Stimulated activated naive B cell treated with anti-CD40 and anti-IgM and Interleukin-4, amounts not matched to agents 10 μg/mL and 1 μg/mL and 100 μg/mL, for 72 hours (primary cell): ENCODE measurements around the gene BMP7.

Experiments used
- ATAC-seq, 2 donors: fragments of 150-1000 bp; cut with Tn5 transposase; replicated peaks; 2 replicates each; pipeline ENCODE4 v1.10.0; 2021; ENCODE audit warnings: moderate library complexity in 1 of 2
- DNase-seq: peaks from one replicate; pipeline ENCODE4 v3.0.0; 2021
- H3K27ac Mint-ChIP-seq: one replicate; pipeline ENCODE4 v1.8.0; 2022; ENCODE audit warnings: mild to moderate bottlenecking, mixed read lengths
- H3K27me3 Mint-ChIP-seq, 2 donors: one replicate each; pipeline ENCODE4 v1.8.0; 2022; ENCODE audit warnings: mixed read lengths in 2 of 2
- H3K36me3 Mint-ChIP-seq, 2 donors: one replicate each; pipeline ENCODE4 v1.8.0; 2022; ENCODE audit warnings: mixed read lengths in 2 of 2, mild to moderate bottlenecking in 1 of 2
- H3K4me1 Mint-ChIP-seq, 2 donors: one replicate each; pipeline ENCODE4 v1.8.0; 2022; ENCODE audit warnings: mixed read lengths in 2 of 2, mild to moderate bottlenecking in 1 of 2
- H3K4me3 Mint-ChIP-seq, 2 donors: one replicate each; pipeline ENCODE4 v1.8.0; 2022; ENCODE audit warnings: mild to moderate bottlenecking in 2 of 2, mixed read lengths in 2 of 2, moderate library complexity in 1 of 2
- H3K9me3 Mint-ChIP-seq, 2 donors: one replicate each; pipeline ENCODE4 v1.8.0; 2022; ENCODE audit warnings: mixed read lengths in 2 of 2, mild to moderate bottlenecking in 1 of 2

The BMP7 gene

DNA sequence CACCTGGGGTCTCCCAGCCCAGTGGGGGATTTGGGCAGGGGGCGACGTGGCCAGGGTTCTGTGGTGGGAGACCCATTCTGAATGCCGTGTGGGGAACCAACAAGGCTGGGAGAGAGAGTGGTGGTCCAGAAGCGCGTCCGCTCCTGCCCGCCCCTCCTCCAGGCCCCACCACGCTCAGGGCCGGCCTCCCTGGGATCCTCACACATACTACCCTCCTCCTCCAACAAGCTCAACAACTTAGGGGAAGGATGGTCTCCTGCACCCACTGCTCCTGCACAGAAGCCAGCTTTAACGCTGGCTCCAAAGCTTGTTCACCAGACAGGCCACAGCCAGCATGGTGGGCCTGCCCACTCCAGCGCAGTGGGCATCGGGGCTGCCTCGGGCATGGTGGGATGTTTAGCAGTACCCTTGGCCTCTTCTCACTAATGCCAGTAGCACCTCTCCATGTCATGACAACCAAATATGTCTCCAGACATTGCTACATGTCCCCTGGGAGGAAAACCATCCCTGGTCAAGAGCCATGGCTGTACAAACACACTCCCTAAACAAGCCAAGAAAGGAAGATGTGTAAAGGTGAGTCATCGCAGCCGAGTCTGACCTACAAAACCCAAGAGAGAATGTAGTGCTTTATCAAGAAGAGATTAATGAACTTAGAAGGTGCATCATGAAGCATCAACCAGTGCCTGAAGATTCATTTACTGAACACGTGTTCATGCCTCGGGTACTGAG lies 75.7 kb downstream of the BMP7 start:
- Mint-ChIP-seq H3K9me3 (peaks cover 0 to 1% of the 10 kb centered on the region in 2 donors), H3K36me3 (no peaks in the 10 kb centered on the region), H3K4me1 (no peaks in the 10 kb centered on the region), H3K27ac (no peak overlapping the region), H3K4me3 (no peak overlapping the region), H3K27me3 (peaks cover 7 to 8% of the 10 kb centered on the region in 2 donors)
- ATAC-seq: no peak
- no peak for DNase-seq

DNA sequence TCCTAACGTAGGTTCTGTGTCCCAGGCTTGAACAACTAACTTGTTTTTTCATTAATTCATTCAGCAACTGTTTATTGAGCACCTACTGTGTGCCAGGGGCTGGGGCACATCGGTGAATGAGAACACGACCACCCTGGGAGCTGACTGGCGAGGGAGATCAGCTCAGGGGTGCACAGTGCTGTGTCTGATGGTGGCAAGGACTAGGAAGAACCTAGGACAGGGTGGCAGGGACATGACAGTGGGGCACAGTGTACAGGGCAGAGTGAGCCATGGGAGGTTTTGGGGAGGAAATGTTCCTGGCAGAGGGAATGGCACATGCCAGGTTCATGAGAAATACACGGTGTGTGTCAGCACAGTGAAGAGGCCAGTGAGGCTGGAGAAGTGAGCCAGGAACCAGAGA lies 76.7 kb downstream of the BMP7 start:
- H3K27ac Mint-ChIP-seq: no peak overlapping the region
- no peaks in the 10 kb centered on the region for H3K36me3 Mint-ChIP-seq
- H3K4me1 Mint-ChIP-seq: no peaks in the 10 kb centered on the region
- peaks cover 0 to 1% of the 10 kb centered on the region in 2 donors for H3K9me3 Mint-ChIP-seq
- ATAC-seq (no peak), DNase-seq (no peak)
- peaks cover 4 to 12% of the 10 kb centered on the region in 2 donors for H3K27me3 Mint-ChIP-seq
- no peak overlapping the region for H3K4me3 Mint-ChIP-seq

DNA sequence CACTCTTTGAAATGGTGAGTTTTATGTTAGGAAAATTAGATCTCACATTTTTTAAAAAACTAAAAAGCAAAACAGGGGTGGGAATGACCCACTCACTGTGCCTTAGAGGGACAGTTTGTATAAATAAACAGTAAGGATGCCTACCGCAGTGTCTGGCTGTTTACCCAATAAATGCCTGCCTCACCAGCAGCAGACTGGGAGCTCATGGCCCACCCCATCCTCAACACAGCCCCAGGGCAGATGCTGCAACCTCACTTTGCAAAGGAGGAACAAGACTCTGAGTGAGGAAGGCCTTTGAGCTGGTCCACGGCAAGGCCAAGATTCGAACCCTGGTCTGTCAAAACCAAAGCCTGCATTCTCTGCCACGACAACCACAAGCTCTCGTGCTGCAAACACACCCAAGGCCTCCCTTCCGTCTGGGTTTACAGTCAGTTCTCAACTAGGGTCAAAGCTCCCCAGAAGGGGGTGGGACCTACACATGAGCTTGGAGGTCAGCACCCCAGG lies 77.8 kb downstream of the BMP7 start:
- Mint-ChIP-seq H3K27me3 (peaks cover 0 to 17% of the 10 kb centered on the region in 2 donors), H3K4me3 (no peak overlapping the region), H3K9me3 (peaks cover 0 to 1% of the 10 kb centered on the region in 2 donors), H3K4me1 (no peaks in the 10 kb centered on the region), H3K27ac (no peak overlapping the region), H3K36me3 (no peaks in the 10 kb centered on the region)
- DNase-seq (no peak), ATAC-seq (no peak)

- peaks cover 0 to 1% of the 10 kb centered on the region in 2 donors for H3K9me3 Mint-ChIP-seq
- H3K36me3 Mint-ChIP-seq: no peaks in the 10 kb centered on the region
- no peak overlapping the region for H3K4me3 Mint-ChIP-seq
- H3K27me3 Mint-ChIP-seq: peaks cover 0 to 21% of the 10 kb centered on the region in 2 donors
- DNase-seq (no peak), ATAC-seq (no peak)
- H3K27ac Mint-ChIP-seq: no peak overlapping the region
- H3K4me1 Mint-ChIP-seq: no peaks in the 10 kb centered on the region
Measured at GRCh38 chr20:57188056-57188455, 78.4 kb downstream of the BMP7 start.

DNA sequence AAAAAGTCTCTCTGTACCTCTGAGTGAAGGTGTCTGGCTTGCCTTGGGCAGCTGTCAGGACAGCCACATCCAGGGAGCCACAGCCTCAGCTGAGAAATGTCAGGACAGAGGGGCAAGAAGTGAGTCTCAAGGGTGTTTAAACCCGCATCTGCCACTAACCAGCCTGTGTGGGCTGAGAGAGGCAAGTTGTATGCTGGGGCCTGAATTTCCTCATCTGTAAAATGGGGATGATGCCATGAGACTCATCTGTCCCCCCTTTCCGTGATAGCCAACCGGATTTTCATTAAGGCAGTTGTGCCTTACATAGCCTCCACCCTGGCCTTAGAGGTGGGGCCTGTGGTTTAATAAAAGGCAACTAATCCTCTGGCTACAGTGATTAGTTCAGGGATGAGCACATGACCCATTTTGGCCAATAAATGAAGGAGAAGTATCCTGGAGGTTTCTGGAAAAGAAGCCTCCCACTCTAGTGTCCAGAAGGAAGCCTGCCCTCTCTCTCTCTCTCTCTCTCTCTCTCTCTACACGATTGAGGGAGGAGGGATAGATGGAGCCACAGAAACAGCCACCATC lies 79.3 kb downstream of the BMP7 start:
- H3K27ac Mint-ChIP-seq: no peak overlapping the region
- ATAC-seq: no peak

DNA sequence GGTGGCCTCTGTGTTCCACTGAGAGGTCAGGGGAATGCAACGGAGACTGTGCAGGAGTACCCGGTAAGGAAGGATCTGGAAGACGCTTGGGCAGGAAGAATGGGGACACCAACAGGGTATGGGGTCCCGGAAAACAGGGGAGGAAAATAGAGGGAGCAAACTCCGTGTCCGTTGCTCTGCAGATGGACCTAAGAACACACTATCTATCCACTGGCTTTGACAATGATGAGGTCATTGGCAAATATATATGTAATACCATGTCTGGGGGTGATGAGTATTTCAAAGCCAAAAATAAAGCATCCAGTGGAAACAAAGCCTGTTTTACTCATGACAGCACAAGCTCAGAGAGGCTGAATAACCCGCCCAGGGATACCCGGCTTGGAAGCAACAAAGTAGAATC lies 80.2 kb downstream of the BMP7 start:
- H3K9me3 Mint-ChIP-seq: peaks cover 0 to 1% of the 10 kb centered on the region in 2 donors
- H3K36me3 Mint-ChIP-seq: no peaks in the 10 kb centered on the region
- H3K4me3 Mint-ChIP-seq: no peak overlapping the region
- peaks cover 5 to 31% of the 10 kb centered on the region in 2 donors for H3K27me3 Mint-ChIP-seq
- H3K27ac Mint-ChIP-seq: no peak overlapping the region
- H3K4me1 Mint-ChIP-seq: no peaks in the 10 kb centered on the region
- DNase-seq: no peak
- no peak for ATAC-seq

More for the DNA sequence above, 79.3 kb downstream of the BMP7 start:
- no peaks in the 10 kb centered on the region for H3K4me1 Mint-ChIP-seq
- DNase-seq: no peak
- H3K36me3 Mint-ChIP-seq: no peaks in the 10 kb centered on the region
- H3K4me3 Mint-ChIP-seq: no peak overlapping the region
- peaks cover 0 to 1% of the 10 kb centered on the region in 2 donors for H3K9me3 Mint-ChIP-seq
- peaks cover 0 to 21% of the 10 kb centered on the region in 2 donors for H3K27me3 Mint-ChIP-seq

GRCh38 chr20:57185188-57185743 lies 81.2 kb downstream of the BMP7 start:
- ATAC-seq: no peak

DNA sequence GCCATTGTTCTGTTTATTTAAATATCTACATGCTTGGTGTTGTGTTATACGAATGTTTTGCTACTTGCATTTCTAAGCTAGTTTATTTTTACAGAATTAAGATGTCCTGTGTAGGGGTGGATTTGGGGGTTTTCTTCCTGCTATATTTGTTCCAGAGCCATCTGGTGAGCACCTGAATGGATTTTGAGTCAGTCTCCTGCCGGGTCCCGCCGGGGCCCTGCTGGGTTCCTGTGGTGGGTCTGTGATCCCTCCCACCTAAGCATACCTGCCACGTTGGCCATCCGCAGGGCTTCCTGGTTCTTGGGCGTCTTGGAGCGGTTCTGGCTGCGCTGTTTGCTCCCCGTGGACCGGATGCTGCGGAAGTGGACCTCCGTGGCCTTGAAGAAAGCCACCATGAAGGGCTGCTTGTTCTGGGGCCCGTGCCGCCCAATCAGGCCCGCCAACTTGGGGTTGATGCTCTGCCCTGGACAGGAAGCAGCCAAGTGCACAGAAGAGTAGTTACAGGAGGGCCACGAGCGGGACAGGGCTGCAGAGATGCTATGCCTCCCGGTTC lies 82.9 kb downstream of the BMP7 start:
- H3K4me3 Mint-ChIP-seq: no peak overlapping the region
- H3K4me1 Mint-ChIP-seq: peaks cover 0 to 4% of the 10 kb centered on the region in 2 donors
- no peak overlapping the region for H3K27ac Mint-ChIP-seq
- H3K27me3 Mint-ChIP-seq: peaks cover 17 to 24% of the 10 kb centered on the region in 2 donors
- no peaks in the 10 kb centered on the region for H3K36me3 Mint-ChIP-seq
- ATAC-seq: no peak
- no peaks in the 10 kb centered on the region for H3K9me3 Mint-ChIP-seq
- DNase-seq: no peak

More at GRCh38 chr20:57185188-57185743, 81.2 kb downstream of the BMP7 start:
- peaks cover 7 to 31% of the 10 kb centered on the region in 2 donors for H3K27me3 Mint-ChIP-seq
- H3K9me3 Mint-ChIP-seq: no peaks in the 10 kb centered on the region
- H3K4me1 Mint-ChIP-seq: peaks cover 0 to under 1% of the 10 kb centered on the region in 2 donors
- DNase-seq: no peak
- no peak overlapping the region for H3K27ac Mint-ChIP-seq
- no peak overlapping the region for H3K4me3 Mint-ChIP-seq
- no peaks in the 10 kb centered on the region for H3K36me3 Mint-ChIP-seq

DNA sequence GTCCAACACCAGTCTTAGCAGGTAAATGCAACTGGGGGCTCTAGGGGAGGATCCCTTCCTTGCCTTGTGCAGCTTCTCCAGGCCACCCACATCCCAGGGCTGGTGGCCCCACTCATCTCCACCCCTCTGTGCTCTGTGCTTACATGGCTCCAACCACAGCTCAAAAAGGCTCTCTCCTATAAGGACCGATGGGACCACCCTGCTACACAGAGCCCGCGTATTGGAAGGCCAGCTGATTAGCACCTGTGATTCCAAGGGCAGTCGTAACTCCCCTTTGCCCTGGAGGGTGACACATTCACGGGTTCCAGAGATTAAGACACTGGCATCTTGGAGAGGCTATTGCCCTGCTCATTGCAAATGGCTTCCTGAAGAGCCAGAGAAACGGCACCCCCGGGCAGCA lies 84.8 kb downstream of the BMP7 start:
- ATAC-seq (no peak), DNase-seq (no peak)
- H3K27ac Mint-ChIP-seq: no peak overlapping the region
- H3K4me1 Mint-ChIP-seq: peaks cover 0 to 4% of the 10 kb centered on the region in 2 donors
- H3K36me3 Mint-ChIP-seq: no peaks in the 10 kb centered on the region
- peaks cover 0 to 2% of the 10 kb centered on the region in 2 donors for H3K9me3 Mint-ChIP-seq
- peaks cover 28 to 37% of the 10 kb centered on the region in 2 donors for H3K27me3 Mint-ChIP-seq
- no peak overlapping the region for H3K4me3 Mint-ChIP-seq

DNA sequence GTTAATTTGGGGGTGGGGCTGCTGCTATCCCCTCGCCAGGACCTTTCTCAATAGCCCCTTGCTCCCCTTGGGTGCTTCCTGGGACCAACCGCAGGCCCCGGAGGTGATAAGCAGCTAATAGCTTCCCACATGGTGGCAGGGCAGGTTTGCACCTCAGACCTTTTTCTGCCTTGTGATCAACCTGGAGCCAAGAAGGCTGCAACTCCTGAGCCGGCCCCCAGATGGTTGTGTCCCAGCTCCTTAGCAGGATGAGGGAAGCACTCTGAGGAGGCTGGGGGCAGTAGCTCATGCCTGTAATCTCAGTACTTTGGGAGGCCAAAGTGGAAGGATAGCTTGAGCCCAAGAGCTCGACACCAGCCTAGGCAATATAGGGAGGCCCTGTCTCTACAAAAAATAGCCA lies 85.5 kb downstream of the BMP7 start:
- Mint-ChIP-seq H3K27ac (no peak overlapping the region), H3K4me1 (peaks cover 0 to 4% of the 10 kb centered on the region in 2 donors), H3K4me3 (no peak overlapping the region), H3K36me3 (no peaks in the 10 kb centered on the region), H3K9me3 (peaks cover 0 to 2% of the 10 kb centered on the region in 2 donors), H3K27me3 (peaks cover 30 to 37% of the 10 kb centered on the region in 2 donors)
- ATAC-seq (no peak), DNase-seq (no peak)

DNA sequence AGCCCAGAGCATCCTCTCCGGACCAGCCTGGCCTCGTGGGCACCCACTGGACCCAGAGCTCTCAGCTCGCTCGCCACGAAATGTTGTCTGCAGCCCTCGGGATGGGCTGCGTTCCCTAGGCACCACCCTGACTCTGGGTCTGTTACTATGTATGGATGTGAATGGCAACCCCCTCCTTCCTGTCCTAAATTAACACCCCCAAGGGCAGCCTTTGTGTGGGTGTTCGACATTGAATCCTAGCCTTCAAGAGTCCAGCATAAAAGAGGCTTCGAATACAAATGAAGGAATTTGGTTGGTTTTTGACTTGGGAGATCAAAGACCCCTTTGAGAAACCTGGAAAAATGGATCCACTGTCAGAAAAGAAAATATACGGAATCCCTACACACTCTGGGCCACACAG lies 86.1 kb downstream of the BMP7 start:
- Mint-ChIP-seq H3K9me3 (peaks cover 0 to 2% of the 10 kb centered on the region in 2 donors), H3K27ac (no peak overlapping the region), H3K4me1 (peaks cover 0 to 8% of the 10 kb centered on the region in 2 donors), H3K4me3 (no peak overlapping the region), H3K36me3 (no peaks in the 10 kb centered on the region), H3K27me3 (peaks cover 30 to 36% of the 10 kb centered on the region in 2 donors)
- DNase-seq: no peak
- no peak for ATAC-seq

DNA sequence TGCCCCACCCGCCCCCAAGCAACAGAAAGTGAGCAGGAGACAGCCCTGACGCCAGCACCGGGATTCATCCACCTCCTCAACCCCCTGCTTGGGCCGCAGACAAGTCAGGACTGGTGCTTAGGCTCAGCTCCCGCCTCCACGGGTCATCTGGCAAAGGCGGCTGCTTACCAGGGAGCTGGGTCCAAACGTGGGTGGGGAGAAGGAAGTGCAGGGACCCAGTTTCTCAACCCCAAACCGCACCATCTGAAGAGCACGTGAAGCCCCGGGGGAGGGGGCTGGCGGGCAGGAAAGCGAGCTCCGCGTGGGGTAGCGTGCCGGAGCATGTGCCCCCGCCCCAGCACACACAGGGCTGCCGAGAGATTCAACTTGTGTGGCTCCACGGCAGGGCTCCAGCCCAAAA lies 87.2 kb downstream of the BMP7 start:
- peaks cover 0 to 8% of the 10 kb centered on the region in 2 donors for H3K4me1 Mint-ChIP-seq
- DNase-seq: no peak
- H3K4me3 Mint-ChIP-seq: no peak overlapping the region
- peaks cover 32 to 36% of the 10 kb centered on the region in 2 donors for H3K27me3 Mint-ChIP-seq
- no peak for ATAC-seq
- no peak overlapping the region for H3K27ac Mint-ChIP-seq
- H3K9me3 Mint-ChIP-seq: peaks cover 0 to 2% of the 10 kb centered on the region in 2 donors
- H3K36me3 Mint-ChIP-seq: no peaks in the 10 kb centered on the region

- Mint-ChIP-seq H3K27me3 (peaks cover 27 to 39% of the 10 kb centered on the region in 2 donors), H3K36me3 (no peaks in the 10 kb centered on the region), H3K4me1 (peaks cover 0 to 8% of the 10 kb centered on the region in 2 donors), H3K9me3 (peaks cover 0 to 2% of the 10 kb centered on the region in 2 donors), H3K27ac (no peak overlapping the region), H3K4me3 (no peak overlapping the region)
- ATAC-seq (no peak), DNase-seq (no peak)
Measured at GRCh38 chr20:57178582-57179111, 87.8 kb downstream of the BMP7 start.

DNA sequence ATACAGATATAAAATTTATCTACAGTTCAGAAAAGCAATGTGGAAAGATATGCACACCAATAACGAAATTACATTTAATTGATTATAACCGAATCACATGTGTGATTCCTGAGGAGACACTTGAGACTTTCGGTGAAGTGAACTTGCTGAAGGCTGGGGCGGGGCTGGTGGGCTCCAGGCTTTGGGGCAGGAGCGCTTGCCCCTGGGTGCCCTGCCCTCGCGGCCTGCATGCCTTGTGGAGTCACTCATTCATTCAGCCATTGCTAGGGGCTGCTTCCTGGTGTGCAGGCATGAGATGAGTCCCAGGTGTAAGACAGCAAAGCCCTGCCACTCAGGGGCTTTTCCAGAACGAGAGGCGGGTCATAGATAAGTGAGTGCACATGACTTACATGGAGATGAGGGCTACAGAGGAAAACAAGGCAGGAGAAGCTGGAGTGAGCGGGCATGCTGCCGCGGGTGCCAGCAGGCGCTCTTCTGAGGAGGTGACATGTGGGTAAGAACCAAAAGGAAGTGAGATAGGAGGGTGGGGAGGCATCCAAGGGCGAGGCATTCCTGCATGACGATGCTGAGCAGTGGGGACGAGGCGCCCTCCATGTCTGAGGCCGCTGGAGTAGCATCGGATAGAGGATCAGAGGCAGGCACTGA lies 88.7 kb downstream of the BMP7 start:
- ATAC-seq: no peak
- DNase-seq: no peak
- H3K4me1 Mint-ChIP-seq: peaks cover 0 to 8% of the 10 kb centered on the region in 2 donors
- no peak overlapping the region for H3K4me3 Mint-ChIP-seq
- H3K9me3 Mint-ChIP-seq: peaks cover 0 to 2% of the 10 kb centered on the region in 2 donors
- peaks cover 23 to 39% of the 10 kb centered on the region in 2 donors for H3K27me3 Mint-ChIP-seq
- H3K36me3 Mint-ChIP-seq: no peaks in the 10 kb centered on the region
- peak overlapping the region; percentile 20 for H3K27ac Mint-ChIP-seq
